Measurements from ENCODE around the gene ARL15. TPM values are rescaled to one million over a fixed set of nuclear protein-coding genes. Genes with fewer than 3 reads are reported as not detected.
"Not testable (repeated sequence)": the region's sequence is repeated elsewhere in the genome, so short reads cannot be mapped to it uniquely, and the experiment has no call there.

Gene ARL15
- polyA plus RNA-seq, 1 donor, result 24.7 TPM

GRCh38 chr5:54093861-54094260 is 216.5 kb downstream of the ARL15 start:
- DNase-seq (ENCODE audit: low read depth), result no peak

- DNase-seq (ENCODE audit: low read depth), result no peak
Observed at GRCh38 chr5:54093081-54093492, 217.3 kb downstream of the ARL15 start.

- no peak for DNase-seq (ENCODE audit: low read depth)
Observed at GRCh38 chr5:54091307-54092130, 218.9 kb downstream of the ARL15 start.

- no peak for DNase-seq (ENCODE audit: low read depth)
Observed at GRCh38 chr5:54090495-54091120, 219.8 kb downstream of the ARL15 start.

GRCh38 chr5:54088081-54088480 is 222.3 kb downstream of the ARL15 start:
- no peak for DNase-seq (ENCODE audit: low read depth)

GRCh38 chr5:54087436-54087835 is 222.9 kb downstream of the ARL15 start:
- DNase-seq (ENCODE audit: low read depth), result no peak

GRCh38 chr5:54086191-54086590 is 224.2 kb downstream of the ARL15 start:
- DNase-seq (ENCODE audit: low read depth), result no peak

- DNase-seq (ENCODE audit: low read depth), result no peak
Observed at GRCh38 chr5:54084696-54085095, 225.7 kb downstream of the ARL15 start.

GRCh38 chr5:54083851-54084250 is 226.5 kb downstream of the ARL15 start:
- no peak for DNase-seq (ENCODE audit: low read depth)

- no peak for DNase-seq (ENCODE audit: low read depth)
Observed at GRCh38 chr5:54083245-54083644, 227.1 kb downstream of the ARL15 start.

GRCh38 chr5:54081415-54081814 is 229.0 kb downstream of the ARL15 start:
- no peak for DNase-seq (ENCODE audit: low read depth)

GRCh38 chr5:54080831-54081230 is 229.5 kb downstream of the ARL15 start:
- no peak for DNase-seq (ENCODE audit: low read depth)

- no peak for DNase-seq (ENCODE audit: low read depth)
Observed at GRCh38 chr5:54073735-54074134, 236.6 kb downstream of the ARL15 start.

- no peak for DNase-seq (ENCODE audit: low read depth)
Observed at GRCh38 chr5:54073131-54073530, 237.2 kb downstream of the ARL15 start.

GRCh38 chr5:54066433-54066832 is 243.9 kb downstream of the ARL15 start:
- no peak for DNase-seq (ENCODE audit: low read depth)

- no peak for DNase-seq (ENCODE audit: low read depth)
Observed at GRCh38 chr5:54063817-54064216, 246.6 kb downstream of the ARL15 start.

GRCh38 chr5:54062958-54063357 is 247.4 kb downstream of the ARL15 start:
- DNase-seq (ENCODE audit: low read depth), result no peak

- DNase-seq (ENCODE audit: low read depth), result not testable (repeated sequence)
Observed at GRCh38 chr5:54060919-54061318, 249.5 kb downstream of the ARL15 start.

GRCh38 chr5:54049963-54050362 is 260.4 kb downstream of the ARL15 start:
- no peak for DNase-seq (ENCODE audit: low read depth)

- DNase-seq (ENCODE audit: low read depth), result no peak
Observed at GRCh38 chr5:54049144-54049543, 261.2 kb downstream of the ARL15 start.

GRCh38 chr5:54045077-54045792 is 265.1 kb downstream of the ARL15 start:
- no peak for DNase-seq (ENCODE audit: low read depth)

- DNase-seq (ENCODE audit: low read depth), result not testable (repeated sequence)
Observed at GRCh38 chr5:54044276-54044675, 266.1 kb downstream of the ARL15 start.

GRCh38 chr5:54040804-54041203 is 269.6 kb downstream of the ARL15 start:
- DNase-seq (ENCODE audit: low read depth), result peak; percentile 86
